Activated T-helper 9 cell treated with anti-CD3 and anti-CD28 coated beads, Interleukin-2, amount 50 U/mL, for 16 hours (primary cell): Measurements from ENCODE around the gene COL25A1.
"Not testable (repeated sequence)": the region's sequence is repeated elsewhere in the genome, so short reads cannot be mapped to it uniquely, and the experiment has no call there.

Experiments used
- DNase-seq: peaks from one replicate; pipeline ENCODE4 v3.0.0-alpha.2; 2020; ENCODE audit warnings: low read depth

The COL25A1 gene

GRCh38 chr4:108950158-108950915, 352.1 kb downstream of the COL25A1 start:
- DNase-seq, result no peak

GRCh38 chr4:108947526-108947925, 354.9 kb downstream of the COL25A1 start:
- DNase-seq, result no peak

- no peak for DNase-seq
Observed at GRCh38 chr4:108946237-108946636, 356.2 kb downstream of the COL25A1 start.

GRCh38 chr4:108943976-108944591, 358.4 kb downstream of the COL25A1 start:
- DNase-seq, result no peak

GRCh38 chr4:108943371-108943770, 359.1 kb downstream of the COL25A1 start:
- no peak for DNase-seq

GRCh38 chr4:108941904-108942430, 360.5 kb downstream of the COL25A1 start:
- DNase-seq, result no peak

GRCh38 chr4:108940634-108941033, 361.8 kb downstream of the COL25A1 start:
- no peak for DNase-seq

- DNase-seq, result no peak
Observed at GRCh38 chr4:108940149-108940548, 362.3 kb downstream of the COL25A1 start.

GRCh38 chr4:108937066-108937465, 365.4 kb downstream of the COL25A1 start:
- no peak for DNase-seq

- DNase-seq, result not testable (repeated sequence)
Observed at GRCh38 chr4:108933925-108934324, 368.5 kb downstream of the COL25A1 start.

- DNase-seq, result no peak
Observed at GRCh38 chr4:108933046-108933445, 369.4 kb downstream of the COL25A1 start.

GRCh38 chr4:108931926-108932325, 370.5 kb downstream of the COL25A1 start:
- DNase-seq, result no peak

GRCh38 chr4:108930186-108930585, 372.3 kb downstream of the COL25A1 start:
- no peak for DNase-seq

- no peak for DNase-seq
Observed at GRCh38 chr4:108926781-108927180, 375.7 kb downstream of the COL25A1 start.

- DNase-seq, result no peak
Observed at GRCh38 chr4:108926061-108926460, 376.4 kb downstream of the COL25A1 start.

- DNase-seq, result no peak
Observed at GRCh38 chr4:108922191-108922590, 380.3 kb downstream of the COL25A1 start.

GRCh38 chr4:108920395-108921087, 381.9 kb downstream of the COL25A1 start:
- no peak for DNase-seq

GRCh38 chr4:108919226-108919893, 383.1 kb downstream of the COL25A1 start:
- DNase-seq, result no peak

GRCh38 chr4:108917255-108917654, 385.2 kb downstream of the COL25A1 start:
- no peak for DNase-seq

- no peak for DNase-seq
Observed at GRCh38 chr4:108916638-108917037, 385.8 kb downstream of the COL25A1 start.

GRCh38 chr4:108906866-108907367, 395.5 kb downstream of the COL25A1 start:
- DNase-seq, result no peak

GRCh38 chr4:108906006-108906405, 396.5 kb downstream of the COL25A1 start:
- no peak for DNase-seq
